HepG2 (cell line): Measurements from ENCODE around the gene MLLT11. TPM values are rescaled to one million over a fixed set of nuclear protein-coding genes. Genes with fewer than 3 reads are reported as not detected.

Source experiments
- BATF2 ChIP-seq: sonication (generic); formaldehyde crosslinking; IDR thresholded peaks from 2 replicates; pipeline ENCODE4 v1.8.0; 2022; ENCODE audit warnings: mild to moderate bottlenecking, missing genetic modification reagents, moderate library complexity
- CEBPB ChIP-seq: IDR thresholded peaks from 2 replicates; pipeline ENCODE4 v1.6.1; 2011; ENCODE audit warnings: low read depth, low read length, improper control_type of control experiment, borderline replicate concordance
- CSRNP1 ChIP-seq: sonication (generic); formaldehyde crosslinking; IDR thresholded peaks from 2 replicates; pipeline ENCODE4 v1.8.1; 2023; ENCODE audit warnings: mild to moderate bottlenecking, missing genetic modification reagents
- DBP ChIP-seq: sonication (generic); formaldehyde crosslinking; IDR thresholded peaks from 2 replicates; pipeline ENCODE4 v1.4.0; 2020; ENCODE audit warnings: missing genetic modification reagents; ENCODE audit errors: not compliant biosample characterization
- ETV5 ChIP-seq: IDR thresholded peaks from 2 replicates; pipeline ENCODE4 v1.6.1; 2018; ENCODE audit warnings: missing biosample characterization, missing genetic modification reagents, inconsistent platforms, borderline replicate concordance
- FOXP1 ChIP-seq, 2 experiments: fragments of 450-650 bp in 1 of 2; IDR thresholded peaks; 2 replicates each; pipeline ENCODE4 v1.6.1; 2017 to 2018; ENCODE audit warnings: antibody characterized with exemption in 1 of 2
- HNF4G ChIP-seq, 2 experiments: sonication (generic) in 1 of 2; formaldehyde crosslinking in 1 of 2; IDR thresholded peaks; 2 replicates each; pipeline versions ENCODE4 v1.4.0 to v1.6.1; 2011 to 2020; ENCODE audit warnings: borderline replicate concordance in 2 of 2, low read depth in 2 of 2, mild to moderate bottlenecking in 2 of 2, low read length in 1 of 2, missing genetic modification reagents in 1 of 2, moderate library complexity in 1 of 2
- KLF6 ChIP-seq: IDR thresholded peaks from 2 replicates; pipeline ENCODE4 v1.8.0; 2016; ENCODE audit warnings: missing biosample characterization, missing genetic modification reagents
- MTA3 ChIP-seq: sonication (generic); formaldehyde crosslinking; IDR thresholded peaks from 2 replicates; pipeline ENCODE4 v1.4.0; 2020; ENCODE audit warnings: missing genetic modification reagents
- PREB ChIP-seq: sonication (generic); formaldehyde crosslinking; IDR thresholded peaks from 2 replicates; pipeline ENCODE4 v1.4.0; 2020; ENCODE audit warnings: missing genetic modification reagents
- SOX6 ChIP-seq, 2 experiments: fragments of 450-650 bp in 1 of 2; sonication (generic) in 1 of 2; formaldehyde crosslinking in 1 of 2; IDR thresholded peaks; 2 replicates each; pipeline versions ENCODE4 v1.4.0 to v1.6.1; 2017 to 2020; ENCODE audit warnings: antibody characterized with exemption in 1 of 2, mild to moderate bottlenecking in 1 of 2, missing genetic modification reagents in 1 of 2
- TFAP4 ChIP-seq: sonication (generic); IDR thresholded peaks from 2 replicates; pipeline ENCODE4 v1.6.1; 2016; ENCODE audit warnings: low read depth, borderline replicate concordance
- XRCC5 ChIP-seq: fragments of 200-400 bp; formaldehyde crosslinking; optimal IDR thresholded peaks from 2 replicates; pipeline ENCODE3; 2017; ENCODE audit warnings: mild to moderate bottlenecking, low read length
- ZBTB20 ChIP-seq: sonication (generic); formaldehyde crosslinking; IDR thresholded peaks from 2 replicates; pipeline ENCODE4 v1.8.1; 2023; ENCODE audit warnings: missing genetic modification reagents, low read depth, mild to moderate bottlenecking, borderline replicate concordance
- ZNF337 ChIP-seq: sonication (generic); formaldehyde crosslinking; IDR thresholded peaks from 2 replicates; pipeline ENCODE4 v1.5.1; 2020; ENCODE audit warnings: missing genetic modification reagents, low read depth, mild to moderate bottlenecking, borderline replicate concordance
- ZNF501 ChIP-seq: sonication (generic); formaldehyde crosslinking; IDR thresholded peaks from 2 replicates; pipeline ENCODE4 v1.5.1; 2020; ENCODE audit warnings: mild to moderate bottlenecking, moderate library complexity, missing genetic modification reagents
- ZNF549 ChIP-seq: sonication (generic); formaldehyde crosslinking; IDR thresholded peaks from 2 replicates; pipeline ENCODE4 v1.5.0; 2020; ENCODE audit warnings: missing genetic modification reagents
- ZNF572 ChIP-seq: sonication (generic); formaldehyde crosslinking; IDR thresholded peaks from 2 replicates; pipeline ENCODE4 v1.5.1; 2020; ENCODE audit warnings: mild to moderate bottlenecking, missing genetic modification reagents
- ZNF576 ChIP-seq: sonication (generic); formaldehyde crosslinking; IDR thresholded peaks from 2 replicates; pipeline ENCODE4 v1.4.0; 2020; ENCODE audit warnings: mild to moderate bottlenecking, missing genetic modification reagents
- ZNF597 ChIP-seq: sonication (generic); formaldehyde crosslinking; IDR thresholded peaks from 2 replicates; pipeline ENCODE4 v1.5.0; 2020; ENCODE audit warnings: missing genetic modification reagents
- ZNF850 ChIP-seq: sonication (generic); formaldehyde crosslinking; conservative IDR thresholded peaks from 2 replicates; pipeline ENCODE4 v1.9.0; 2021; ENCODE audit warnings: mild to moderate bottlenecking, missing genetic modification reagents
- polyA plus RNA-seq, 8 experiments: library from polyadenylated mRNA; depleted of rRNA in 3 of 8; stranded (reverse) in 7 of 8; unstranded in 1 of 8; fragments of >200 nt; fragmentation: Illumina TruSeq in 4 of 8; extraction: Trizol in 4 of 8; gene quantifications; 2 replicates each; pipeline versions ENCODE4 v1.2.1 to v1.2.3, GENCODE V29; 2011 to 2016; ENCODE audit warnings: low read depth in 4 of 8, missing spikeins in 1 of 8, mixed read lengths in 1 of 8; ENCODE audit not compliant: insufficient read depth in 1 of 8
- total RNA-seq, 5 experiments: library from RNA; depleted of rRNA; stranded (reverse); fragments of >200 nt; fragmentation: Illumina TruSeq; extraction: Trizol; gene quantifications; 2 replicates each; pipeline ENCODE4 v1.2.3, GENCODE V29; 2016; ENCODE audit warnings: low read depth in 1 of 5

MLLT11 gene
- total and polyA plus RNA-seq, 2 of the 13 experiments (the other 11 are each of a cell fraction or from before 2014, with no cell fraction given): 0.21 to 0.22 TPM

GRCh38 chr1:151012684-151013471, 47.3 kb upstream of the MLLT11 start (continued):
- no peak for TF ChIP-seq PREB (CRISPR knock-in tag)
- no peak; the same call in 1 of the 2 replicates for TF ChIP-seq ETV5 (CRISPR knock-in tag)
- TF ChIP-seq BATF2 (CRISPR knock-in tag): no peak
- TF ChIP-seq MTA3 (CRISPR knock-in tag): no peak
- TF ChIP-seq TFAP4: peak; percentile 59; the same call in 1 of the 2 replicates
- peak; percentile 98 for TF ChIP-seq HNF4G (IDR thresholded peaks at IDR 0.05; ENCODE audit: borderline replicate concordance, low read depth, low read length)
- peak; percentile 93 for TF ChIP-seq HNF4G (CRISPR knock-in tag; IDR thresholded peaks at IDR 0.05; ENCODE audit: borderline replicate concordance, low read depth)
- TF ChIP-seq ZNF576 (CRISPR knock-in tag): no peak
- TF ChIP-seq ZNF337 (CRISPR knock-in tag): no peak
- no peak for TF ChIP-seq SOX6 (IDR thresholded peaks at IDR 0.05)
- TF ChIP-seq SOX6 (CRISPR knock-in tag; IDR thresholded peaks at IDR 0.05): peak; percentile 92
- no peak for TF ChIP-seq ZNF549 (CRISPR knock-in tag)
- peak; percentile 15 for TF ChIP-seq XRCC5
- no peak for TF ChIP-seq CSRNP1
- no peak for TF ChIP-seq DBP
- no peak for TF ChIP-seq ZNF597 (CRISPR knock-in tag)
- no peak for TF ChIP-seq ZNF572
- TF ChIP-seq KLF6 (CRISPR knock-in tag): no peak
- no peak for TF ChIP-seq CEBPB
- TF ChIP-seq ZNF501 (CRISPR knock-in tag): no peak
- TF ChIP-seq ZNF850 (CRISPR knock-in tag): no peak
- 0 out of 2 replicates have a peak, but pooled peaks have one; percentile 23 for TF ChIP-seq ZBTB20 (CRISPR knock-in tag)
- peak; percentile 52; the same call in 1 of the 2 replicates for TF ChIP-seq FOXP1 (IDR thresholded peaks at IDR 0.05)
- TF ChIP-seq FOXP1 (CRISPR knock-in tag; IDR thresholded peaks at IDR 0.05): no peak; the same call in 1 of the 2 replicates
